Measurements from ENCODE around the gene LMX1B. TPM values are rescaled to one million over a fixed set of nuclear protein-coding genes. Genes with fewer than 3 reads are reported as not detected.

The LMX1B gene
- total RNA-seq, 1 experiment from 2014 or later: 11.3 TPM

DNA sequence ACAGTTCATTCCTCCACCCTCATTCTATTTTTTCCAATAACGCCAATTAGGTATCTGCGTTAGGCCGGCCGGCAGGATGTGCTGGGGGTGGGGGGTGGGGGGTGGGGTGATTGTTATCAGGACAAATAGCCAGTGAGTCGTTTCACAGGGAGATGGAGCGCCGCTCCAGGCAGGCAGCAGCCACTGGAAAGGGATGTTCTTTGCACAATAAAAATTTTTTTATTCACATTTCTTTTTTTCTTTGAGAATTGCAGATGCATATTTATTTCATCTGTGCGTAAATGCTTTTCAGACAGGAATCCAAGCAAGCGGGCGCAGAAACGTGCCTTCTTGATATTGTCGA, 4.1 kb downstream of the LMX1B start:
- TF ChIP-seq SIN3A (IDR thresholded peaks at IDR 0.05; ENCODE audit: low read depth) (no peak), FOSL1 (IDR thresholded peaks at IDR 0.05; ENCODE audit: low read depth) (no peak), RAD21 (IDR thresholded peaks at IDR 0.05; ENCODE audit: low read depth) (no peak), CTCF (IDR thresholded peaks at IDR 0.05 in 2 of 3, conservative IDR thresholded peaks at IDR 0.05 in 1 of 3; ENCODE audit: borderline replicate concordance in 1 of 3, insufficient read depth in 1 of 3, low read depth in 2 of 3, low read length in 2 of 3) (no peak), ZNF274 (IDR thresholded peaks at IDR 0.05; ENCODE audit: low read depth, low read length) (no peak), JUND (IDR thresholded peaks at IDR 0.05) (no peak), CEBPB (IDR thresholded peaks at IDR 0.05; ENCODE audit: low read depth) (no peak), YY1 (IDR thresholded peaks at IDR 0.05; ENCODE audit: extremely low read depth, insufficient replicate concordance, low read depth, low read length) (no peak)
- TF ChIP-seq, protein P1, sequence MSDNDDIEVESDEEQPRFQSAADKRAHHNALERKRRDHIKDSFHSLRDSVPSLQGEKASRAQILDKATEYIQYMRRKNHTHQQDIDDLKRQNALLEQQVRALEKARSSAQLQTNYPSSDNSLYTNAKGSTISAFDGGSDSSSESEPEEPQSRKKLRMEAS (IDR thresholded peaks at IDR 0.05): no peak
- Histone ChIP-seq H3K27me3 (ENCODE audit: insufficient read depth, low read length) (no peaks in the 10 kb centered on the region), H3K4me2 (ENCODE audit: low read length) (no peak overlapping the region)

More for the DNA sequence above, 4.1 kb downstream of the LMX1B start:
- Histone ChIP-seq H4K20me1 (ENCODE audit: insufficient read depth) (no peaks in the 10 kb centered on the region), H3K79me2 (ENCODE audit: insufficient read depth, low read length) (no peaks in the 10 kb centered on the region), H3K36me3 (ENCODE audit: control insufficient read depth in 1 of 2, insufficient read depth in 2 of 2, low read length in 2 of 2) (no peaks in the 10 kb centered on the region; a peak in 1 of 4 replicates), H2AFZ (ENCODE audit: low read depth, low read length, poor library complexity, severe bottlenecking) (no peak overlapping the region), H3K4me3 (replicated peaks in 1 of 2; ENCODE audit: low read depth in 1 of 2, low read length in 2 of 2) (no peak overlapping the region), H3K9me2 (ENCODE audit: insufficient read depth) (no peaks in the 10 kb centered on the region), H3K9me3 (ENCODE audit: control insufficient read depth in 1 of 2, insufficient read depth in 1 of 2, low read depth in 1 of 2, low read length in 2 of 2) (no peaks in the 10 kb centered on the region), H3K9ac (ENCODE audit: low read length) (no peak overlapping the region), H3K27ac (ENCODE audit: low read depth, low read length) (no peak overlapping the region), H3K4me1 (ENCODE audit: control insufficient read depth in 1 of 2, insufficient read depth in 2 of 2, low read length in 2 of 2) (peaks cover 3 to 12% of the 10 kb centered on the region in 2 experiments; a peak in 2 of 4 replicates)
- no TSS peak for BruUV-seq (replicated peaks)
- RAD21 ChIA-PET (ENCODE audit: low non-redundant PET in 1 of 2, low total read pairs in 2 of 2, uncharacterized antibody in 2 of 2, unreplicated experiment in 2 of 2): no interaction called here
- CTCF ChIA-PET: interaction anchor here (1.1 kb wide), 1 partner anchor 85 kb away, joined by 3 read pairs; no protein-coding TSS in a partner anchor
- POLR2A ChIA-PET: no interaction called here
- DNase-seq (ENCODE audit: low read depth, low spot score) (no peak), ATAC-seq (no peak)
- intact Hi-C loops (cut with micrococcal nuclease): no loop called here

All from HCT116 (cell line).